ENCODE results near the gene LRP8.

DNA sequence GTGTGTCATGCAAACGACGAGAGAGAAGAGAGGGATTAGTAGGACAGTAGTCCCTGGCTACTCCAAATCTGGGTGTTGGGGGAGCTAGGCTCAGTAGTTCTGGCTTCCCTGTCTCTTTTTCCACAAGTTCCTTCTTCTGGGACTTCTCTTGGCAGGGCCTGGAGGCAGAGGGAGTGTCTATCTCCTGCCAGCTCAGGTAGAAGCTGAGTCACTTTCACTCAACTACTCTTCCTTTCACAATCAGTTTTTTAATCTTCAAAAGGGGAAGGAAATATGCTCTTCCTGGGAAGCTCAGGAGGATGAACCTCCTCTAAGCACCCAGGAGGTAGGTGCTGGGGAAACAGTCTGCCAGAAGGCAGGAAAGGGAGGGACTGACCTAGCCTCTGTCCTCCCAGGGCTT, 54.3 kb downstream of the LRP8 start:
- TF ChIP-seq CTCF (IDR thresholded peaks at IDR 0.05) (no peak), POLR2A (IDR thresholded peaks at IDR 0.05) (no peak)
